Occipital lobe (tissue), 2 donors: ENCODE measurements around the gene COL1A2. TPM values are rescaled to one million over a fixed set of nuclear protein-coding genes. Genes with fewer than 3 reads are reported as not detected.

Experiments
- DNase-seq: peaks from one replicate; lab custom pipeline; 2025; lab: John Stamatoyannopoulos, UW
- total RNA-seq: library from RNA; depleted of rRNA; stranded (reverse); fragments of >200 nt; gene quantifications from one replicate; pipeline ENCODE4 v1.2.3, GENCODE V29; 2014

COL1A2 gene
- total RNA-seq, 1 donor from 2014 or later = 124 TPM

DNA sequence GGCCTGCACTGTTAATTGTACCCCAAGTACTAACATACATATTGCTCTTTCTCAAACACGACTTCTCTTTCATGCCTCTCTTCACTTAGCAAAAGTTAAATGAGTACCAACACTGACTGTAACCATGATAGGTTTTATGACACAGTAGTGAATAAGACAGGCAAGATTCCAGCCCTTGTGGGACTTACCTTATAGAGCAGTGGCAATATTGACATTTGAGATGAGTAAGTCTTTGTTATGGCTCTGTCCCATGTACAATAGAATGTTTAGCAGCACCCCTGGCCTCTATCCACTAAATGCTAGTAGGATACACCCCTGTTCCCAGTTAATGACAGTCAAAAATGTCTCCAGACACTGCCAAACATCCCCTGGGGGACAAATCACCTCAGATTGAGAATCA lies 11.9 kb upstream of the COL1A2 start:
- DNase-seq = no peak

DNA sequence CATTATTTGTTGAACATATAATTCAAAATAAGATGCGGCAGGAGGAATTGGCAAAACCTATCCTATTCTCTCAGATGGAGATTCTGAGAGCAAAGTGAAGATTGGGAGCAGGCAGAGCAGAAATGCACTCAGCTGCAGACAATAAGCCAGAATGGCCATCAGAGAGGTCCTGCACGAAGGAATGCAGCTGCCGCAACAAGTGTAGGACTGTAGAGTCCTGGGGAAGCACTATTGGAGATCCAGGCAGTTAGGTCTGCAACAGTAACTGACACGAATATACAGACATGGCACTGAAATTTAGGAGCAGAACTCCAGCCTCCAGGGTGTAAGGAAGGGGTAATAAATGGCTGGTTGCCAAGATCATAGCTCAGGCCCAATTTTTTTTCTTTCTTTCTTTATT lies 10.4 kb upstream of the COL1A2 start:
- DNase-seq = no peak

DNA sequence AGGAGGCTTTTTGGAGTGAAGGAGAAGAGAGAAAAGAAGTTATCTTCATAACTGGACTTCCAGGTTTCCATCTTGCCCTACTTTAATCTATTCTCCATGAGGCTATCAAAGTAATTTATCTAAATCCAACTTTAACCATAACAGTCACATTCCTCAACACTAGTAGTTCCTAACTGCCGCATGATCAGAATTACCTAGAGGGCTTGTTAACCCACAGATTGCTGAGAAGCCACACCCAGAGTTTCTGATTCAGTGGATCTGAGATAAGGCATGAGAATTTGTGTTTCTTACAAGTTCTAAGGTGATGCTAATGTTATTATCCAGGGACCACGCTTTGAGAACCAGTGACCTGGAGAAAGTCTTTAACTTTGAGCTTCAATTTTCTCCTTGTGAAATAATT lies 8.3 kb upstream of the COL1A2 start:
- DNase-seq = no peak

DNA sequence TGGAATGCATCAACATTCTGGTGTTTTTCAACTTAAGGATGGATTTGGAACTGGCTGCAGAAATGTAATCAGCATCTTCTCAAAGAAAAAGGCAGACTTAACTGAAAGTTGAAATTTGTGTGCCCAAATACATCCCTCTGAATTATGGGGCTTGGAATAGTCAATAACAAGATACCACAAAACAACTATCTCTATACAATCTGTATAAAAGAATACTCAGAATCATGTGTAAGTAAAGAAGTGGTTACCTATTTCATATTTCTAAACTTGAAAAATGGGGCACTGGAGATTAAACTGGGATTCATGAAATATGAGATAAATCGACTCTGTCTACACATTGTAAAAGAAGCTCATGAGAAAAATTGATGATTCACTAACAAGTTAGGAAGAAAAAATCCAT lies 6.2 kb upstream of the COL1A2 start:
- no peak for DNase-seq

DNA sequence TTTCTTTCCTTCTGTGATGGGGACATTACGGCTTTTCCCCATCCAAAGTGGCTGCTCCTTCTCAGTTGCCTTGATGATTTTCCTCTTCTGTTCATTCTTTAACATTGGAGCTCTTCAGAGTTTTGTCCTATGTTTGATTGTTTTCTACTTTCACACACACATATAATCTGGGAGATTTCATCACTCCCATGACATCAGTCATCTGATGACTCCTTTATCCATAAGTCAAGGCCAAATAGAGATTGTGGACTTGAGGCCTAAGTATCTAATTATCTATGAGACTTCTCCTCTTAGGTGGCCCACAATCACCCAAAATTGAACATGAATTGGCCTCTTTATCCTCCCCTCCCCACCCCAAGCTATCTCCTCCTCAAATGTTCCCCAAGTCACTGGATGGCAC lies 5.3 kb upstream of the COL1A2 start:
- no peak for DNase-seq

DNA sequence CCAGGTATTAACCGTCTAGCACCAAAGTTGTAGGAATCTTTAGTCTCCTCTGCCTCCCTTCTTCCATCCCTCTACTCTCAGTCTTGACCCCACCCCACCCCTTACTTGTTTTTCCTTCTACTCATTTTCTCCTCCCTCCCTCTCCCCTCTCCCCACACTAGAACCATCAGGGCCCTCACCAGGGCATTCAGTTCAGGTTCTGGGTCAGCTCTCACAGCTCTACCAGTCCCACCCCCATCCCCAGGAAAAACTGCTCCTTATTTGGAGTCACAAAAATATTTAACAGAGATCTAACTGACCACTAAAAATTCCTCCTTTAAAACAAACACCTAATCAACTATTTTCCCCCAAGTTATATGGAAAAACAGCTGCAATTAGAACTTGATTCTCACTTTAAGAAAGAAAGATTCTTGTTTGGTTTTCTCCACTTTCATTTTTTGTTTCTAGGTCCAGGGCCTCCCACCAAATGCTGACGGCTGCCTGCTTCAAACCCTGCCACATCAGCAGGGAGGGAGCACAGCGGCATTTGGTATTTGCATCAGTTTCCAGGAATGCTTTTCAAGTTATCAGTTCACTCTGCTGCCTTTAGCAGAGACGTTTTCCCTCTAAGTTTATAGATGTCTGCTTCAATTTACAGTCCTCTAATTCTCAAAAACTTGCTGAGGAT lies 2.8 kb upstream of the COL1A2 start:
- DNase-seq = no peak

DNA sequence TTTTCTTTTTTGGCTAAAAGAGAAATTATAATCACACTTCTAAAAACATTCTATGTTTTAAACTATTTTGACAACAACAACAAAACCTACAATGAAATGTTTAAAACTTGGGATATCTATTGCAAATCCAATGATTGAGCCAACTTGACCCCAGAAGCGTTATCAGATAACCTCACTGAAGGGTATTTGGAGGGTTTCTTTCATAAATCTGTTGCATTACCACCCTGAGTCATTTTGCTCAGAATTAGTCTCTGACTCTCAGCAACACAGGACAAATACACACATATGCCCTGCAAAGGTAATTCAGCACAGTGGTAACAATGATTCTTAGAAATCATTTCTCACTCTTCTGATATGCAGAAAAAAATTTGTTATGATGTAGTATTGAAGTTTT lies 2.3 kb upstream of the COL1A2 start:
- no peak for DNase-seq

DNA sequence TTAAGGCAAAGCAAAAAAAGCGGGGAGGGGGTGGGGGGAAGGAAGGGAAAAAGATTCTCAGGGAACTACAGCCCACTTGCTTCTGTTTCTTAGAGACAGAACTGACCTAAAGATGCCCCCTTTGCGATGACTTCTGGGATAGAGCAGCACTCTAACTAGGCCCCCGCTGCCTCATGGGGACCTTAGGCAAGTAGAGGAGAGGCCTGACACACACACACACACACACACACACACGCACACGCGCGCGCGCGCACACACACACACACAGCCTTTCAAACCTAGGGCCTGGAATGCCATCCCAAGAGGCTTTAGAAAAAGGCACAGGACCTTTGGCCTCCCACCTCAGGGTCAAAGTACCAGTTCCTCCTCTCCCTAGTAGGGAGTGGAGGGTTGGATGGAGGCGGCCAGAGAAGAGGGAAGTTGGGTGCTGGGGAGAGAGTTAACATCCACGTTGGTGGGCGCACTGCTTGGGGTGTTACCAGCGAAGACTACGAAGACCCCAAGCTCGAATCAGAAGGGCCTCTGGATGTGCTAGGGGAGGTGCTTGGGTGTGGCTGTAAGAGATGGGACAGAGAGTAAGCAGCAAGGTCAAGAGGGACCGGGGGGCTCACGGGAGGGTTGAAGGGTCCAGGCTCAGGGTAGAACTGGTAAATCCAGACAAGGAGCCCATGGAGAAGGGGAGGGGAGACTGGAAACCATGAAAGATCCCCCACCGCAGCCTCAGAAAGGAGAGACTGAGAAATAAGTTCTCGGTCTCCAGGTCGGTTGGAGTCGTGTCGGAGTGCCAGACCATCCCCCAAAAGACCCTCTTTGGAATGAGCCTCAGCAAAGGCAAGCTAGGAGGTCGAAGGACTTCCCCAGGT lies 1.2 kb upstream of the COL1A2 start:
- DNase-seq = no peak

DNA sequence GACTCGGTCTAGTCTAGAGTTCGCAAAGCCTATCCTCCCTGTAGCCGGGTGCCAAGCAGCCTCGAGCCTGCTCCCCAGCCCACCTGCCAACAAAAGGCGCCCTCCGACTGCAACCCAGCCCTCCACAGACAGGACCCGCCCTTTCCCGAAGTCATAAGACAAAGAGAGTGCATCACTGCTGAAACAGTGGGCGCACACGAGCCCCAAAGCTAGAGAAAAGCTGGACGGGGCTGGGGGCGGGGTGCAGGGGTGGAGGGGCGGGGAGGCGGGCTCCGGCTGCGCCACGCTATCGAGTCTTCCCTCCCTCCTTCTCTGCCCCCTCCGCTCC lies 622 bp upstream of the COL1A2 start:
- DNase-seq = no peak

DNA sequence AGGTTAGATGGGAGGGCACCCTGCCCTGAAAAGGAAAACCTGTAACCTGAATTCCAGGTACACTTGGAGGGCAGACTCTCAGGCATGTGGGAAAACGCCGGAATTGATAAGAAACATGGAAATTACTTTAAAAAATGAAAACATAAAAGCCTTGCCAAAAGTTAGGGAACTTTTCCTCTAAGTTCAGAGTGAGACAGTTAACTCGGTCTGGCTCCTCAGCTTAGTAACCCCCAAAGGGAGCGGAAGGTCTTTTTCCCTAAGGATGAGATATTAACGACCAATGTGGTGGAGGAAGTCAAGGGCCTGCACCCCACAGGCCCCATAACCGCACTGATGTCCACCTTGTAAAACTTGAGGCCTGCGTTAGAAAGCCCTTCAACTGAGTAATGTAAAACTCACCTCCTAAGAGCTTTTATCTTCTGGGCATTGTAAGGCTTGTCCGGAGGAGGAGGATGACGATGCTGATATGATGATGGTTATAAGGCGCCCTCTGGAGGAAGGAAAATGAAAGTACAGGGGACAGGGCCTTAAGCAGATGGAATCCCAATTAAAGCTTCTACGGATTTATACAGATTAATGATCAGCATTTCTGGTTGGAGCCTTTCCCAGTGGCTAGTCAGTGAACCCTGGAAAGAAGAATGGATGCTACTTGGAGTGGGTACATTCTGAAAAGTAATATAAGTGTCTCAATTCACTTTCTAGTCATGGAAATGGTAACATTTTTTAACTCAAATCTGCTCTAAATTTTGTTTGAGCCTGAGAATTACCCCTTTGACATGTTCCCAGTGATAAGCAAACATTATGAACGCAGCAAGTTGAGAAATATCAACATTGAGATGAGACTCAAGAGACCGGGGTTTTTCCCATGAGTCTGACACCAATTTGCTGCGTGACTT lies 694 bp downstream of the COL1A2 start:
- DNase-seq = no peak

DNA sequence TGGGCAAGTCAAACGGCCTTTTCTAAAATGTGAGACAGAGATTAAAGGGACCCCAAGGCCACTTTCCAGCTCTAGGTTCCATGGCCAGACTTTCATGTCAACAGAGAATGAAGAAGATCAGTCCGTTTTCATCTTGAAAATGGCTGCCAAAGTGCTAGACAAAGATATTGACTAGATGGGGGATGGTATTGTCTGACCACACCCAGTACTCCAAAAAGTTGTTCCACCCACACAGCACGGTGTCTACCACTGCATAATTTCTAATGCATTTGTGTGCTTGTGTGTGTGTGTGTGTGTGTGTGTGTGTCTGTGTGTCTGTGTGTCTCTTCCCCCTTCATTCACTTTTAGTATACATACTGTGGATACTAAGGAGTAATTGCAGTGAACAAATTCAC lies 1.3 kb downstream of the COL1A2 start:
- DNase-seq = no peak

DNA sequence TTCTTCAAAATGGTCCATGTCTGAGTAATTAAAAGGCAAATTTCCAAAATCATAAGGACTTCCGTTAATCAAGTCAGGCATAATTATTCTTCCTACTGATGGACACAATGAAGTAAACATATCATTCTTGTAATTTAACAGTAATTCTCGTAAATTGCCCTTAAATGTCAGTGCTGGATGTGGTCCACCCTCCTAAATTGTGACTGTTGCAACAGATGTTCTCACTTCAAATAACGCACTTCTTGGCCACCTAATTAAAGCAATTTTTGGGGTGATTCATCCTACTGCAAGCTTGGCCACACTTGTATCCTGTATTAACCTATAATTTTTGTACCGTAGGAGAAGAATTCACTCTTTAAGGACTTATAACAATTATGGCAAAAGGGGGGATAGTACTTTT lies 1.9 kb downstream of the COL1A2 start:
- no peak for DNase-seq

DNA sequence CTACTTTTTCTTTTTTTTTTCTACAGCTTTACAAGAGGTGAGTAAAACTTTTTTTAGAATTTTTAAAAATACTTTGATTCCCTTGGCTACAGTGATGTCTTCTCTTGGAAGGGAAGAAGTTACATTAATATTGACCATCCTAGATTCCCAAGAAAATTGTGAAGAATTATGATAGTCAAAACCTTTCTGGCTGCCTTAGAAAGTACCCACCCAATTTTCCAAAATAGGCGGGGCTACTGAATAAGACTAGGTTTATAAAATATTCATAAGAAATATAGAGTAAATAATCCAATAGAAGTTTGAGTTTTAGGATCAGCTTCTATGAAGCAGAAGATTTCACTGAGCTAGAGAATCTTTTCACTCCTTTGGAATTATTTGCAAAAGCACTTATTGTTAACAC lies 3.0 kb downstream of the COL1A2 start:
- DNase-seq = no peak

DNA sequence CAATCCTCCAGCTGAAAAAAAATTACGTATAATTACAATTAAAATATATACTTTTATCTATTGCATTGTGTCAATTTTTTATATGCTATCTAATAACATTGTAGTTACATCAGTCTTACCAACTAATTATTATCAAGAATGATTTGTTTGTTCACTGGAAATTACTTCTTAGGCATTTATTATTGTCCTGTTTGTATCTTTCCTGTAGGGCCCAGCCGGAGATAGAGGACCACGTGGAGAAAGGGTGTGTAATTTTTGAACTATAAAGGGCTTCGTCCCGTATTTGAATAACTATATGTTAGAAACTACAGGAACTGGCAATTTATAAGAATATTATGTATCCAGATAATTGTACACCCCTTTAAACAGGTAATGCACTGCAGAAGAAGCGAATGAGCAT lies 4.1 kb downstream of the COL1A2 start:
- DNase-seq = no peak

DNA sequence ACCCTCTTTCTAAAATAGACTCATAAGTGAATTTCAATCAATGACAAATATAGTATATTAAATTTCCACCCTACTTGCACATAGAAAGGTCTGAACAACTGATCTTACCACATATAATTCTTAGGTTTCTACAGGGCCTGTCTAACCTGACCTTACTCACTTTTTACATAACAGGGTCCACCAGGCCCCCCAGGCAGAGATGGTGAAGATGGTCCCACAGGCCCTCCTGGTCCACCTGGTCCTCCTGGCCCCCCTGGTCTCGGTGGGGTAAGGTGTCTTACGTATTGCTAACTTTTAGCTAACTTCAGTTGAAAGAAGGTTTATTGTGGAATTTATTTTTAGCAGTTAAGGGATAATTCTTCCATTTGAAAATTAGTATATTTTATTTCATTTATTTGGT lies 5.3 kb downstream of the COL1A2 start:
- DNase-seq = no peak

DNA sequence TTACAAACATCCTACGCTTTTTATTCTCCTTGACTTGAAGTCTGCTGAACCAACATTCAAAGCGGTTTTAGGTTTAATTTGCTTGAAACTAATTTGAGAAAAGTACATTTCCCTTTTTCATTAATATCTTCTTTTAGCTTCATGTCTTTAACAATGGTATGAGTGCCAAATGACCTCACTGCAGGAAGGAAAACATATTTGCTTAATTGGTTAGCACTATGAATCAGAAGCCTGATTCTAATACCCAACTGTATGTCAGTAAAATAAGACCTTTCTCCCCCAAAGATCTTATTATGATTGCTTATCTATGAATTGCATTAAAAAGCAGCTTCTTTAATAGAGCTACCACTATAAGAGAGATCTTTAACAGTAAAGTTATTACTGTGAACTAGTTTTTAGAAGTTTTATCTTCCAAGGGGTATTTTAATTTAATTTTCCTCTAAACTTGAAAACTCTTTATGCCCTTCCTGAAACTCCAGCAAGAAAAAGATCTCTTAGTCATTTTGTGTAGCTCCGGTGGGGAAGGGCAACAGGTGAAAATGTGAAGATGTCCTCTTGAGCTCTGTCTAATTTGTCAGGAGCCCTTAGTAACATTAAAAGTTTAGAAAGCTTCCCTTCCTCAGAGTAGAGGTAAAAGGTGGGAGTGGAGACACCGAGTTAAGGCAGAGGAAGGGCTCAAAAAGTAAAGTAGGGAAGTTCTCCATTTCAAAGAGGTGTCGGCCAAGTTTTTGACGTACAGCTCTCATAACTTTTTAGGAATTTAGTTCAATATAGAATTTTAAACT lies 6.1 kb downstream of the COL1A2 start:
- DNase-seq = no peak

DNA sequence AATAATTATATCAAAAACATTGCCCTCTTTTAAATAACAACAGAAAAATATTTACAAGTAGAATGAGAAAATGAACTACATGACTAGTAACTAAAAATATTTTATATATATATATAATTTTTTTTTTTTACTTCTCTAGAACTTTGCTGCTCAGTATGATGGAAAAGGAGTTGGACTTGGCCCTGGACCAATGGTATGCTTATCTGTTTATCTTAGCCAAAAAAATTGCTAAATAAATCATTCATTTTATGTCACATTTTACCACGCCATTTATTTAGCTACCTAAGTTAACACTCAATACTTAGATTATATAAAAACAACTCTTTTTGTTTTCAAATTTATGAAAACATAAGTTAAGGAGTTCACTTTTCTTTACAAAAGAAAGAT lies 6.7 kb downstream of the COL1A2 start:
- no peak for DNase-seq

DNA sequence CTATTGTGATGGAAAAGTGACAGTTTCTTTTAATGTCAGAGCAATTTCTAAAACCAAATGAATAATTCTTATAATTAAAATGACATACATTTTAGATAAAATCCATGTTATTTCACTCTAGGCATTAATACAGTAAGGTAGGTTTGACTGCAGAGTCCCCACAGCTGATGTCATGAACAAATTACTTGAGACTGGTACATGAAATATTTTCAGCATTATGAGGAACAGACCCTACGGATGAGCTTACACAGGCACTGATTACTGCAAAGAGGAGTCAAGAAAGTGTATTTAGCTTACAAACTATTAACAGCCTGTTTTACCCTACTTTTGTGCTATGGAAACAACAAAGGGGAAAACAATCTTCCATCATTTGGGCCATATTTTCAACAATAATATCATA lies 8.9 kb downstream of the COL1A2 start:
- no peak for DNase-seq

DNA sequence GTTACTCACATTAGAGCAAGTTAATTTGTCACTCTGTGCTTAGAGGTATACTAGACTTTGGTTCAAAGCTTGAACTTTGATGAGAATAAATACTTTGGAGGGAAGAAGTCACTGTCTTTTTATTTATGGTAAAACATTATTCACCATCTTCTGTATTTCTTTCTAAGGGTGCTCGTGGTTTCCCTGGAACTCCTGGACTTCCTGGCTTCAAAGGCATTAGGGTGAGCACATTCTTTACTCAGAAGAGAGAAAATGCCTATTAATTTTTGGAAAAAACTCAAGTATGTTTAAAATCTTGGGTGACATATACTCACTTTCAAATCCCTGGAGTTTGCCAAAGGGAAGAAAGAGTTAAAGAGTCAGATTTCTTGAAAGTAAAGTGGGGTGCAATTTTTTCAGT lies 10.8 kb downstream of the COL1A2 start:
- DNase-seq = no peak

DNA sequence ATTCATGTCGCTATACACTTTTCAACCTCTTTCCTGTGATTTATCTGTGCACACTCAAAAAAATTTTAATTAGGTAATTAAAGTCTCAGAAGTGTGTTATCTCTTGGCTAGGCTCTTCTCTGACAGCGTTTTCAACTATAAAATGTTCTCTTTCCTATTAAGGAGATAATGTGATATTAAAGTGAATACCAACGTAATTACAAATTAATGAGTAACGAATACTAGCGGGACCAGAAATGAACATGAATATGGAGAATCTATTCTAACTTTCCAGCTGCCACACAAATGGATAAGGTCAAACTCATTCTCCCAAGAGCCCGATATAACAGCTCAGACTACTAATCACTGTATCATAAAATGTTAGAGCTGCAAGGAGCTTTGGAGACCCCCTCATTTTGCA lies 12.0 kb downstream of the COL1A2 start:
- DNase-seq = no peak

DNA sequence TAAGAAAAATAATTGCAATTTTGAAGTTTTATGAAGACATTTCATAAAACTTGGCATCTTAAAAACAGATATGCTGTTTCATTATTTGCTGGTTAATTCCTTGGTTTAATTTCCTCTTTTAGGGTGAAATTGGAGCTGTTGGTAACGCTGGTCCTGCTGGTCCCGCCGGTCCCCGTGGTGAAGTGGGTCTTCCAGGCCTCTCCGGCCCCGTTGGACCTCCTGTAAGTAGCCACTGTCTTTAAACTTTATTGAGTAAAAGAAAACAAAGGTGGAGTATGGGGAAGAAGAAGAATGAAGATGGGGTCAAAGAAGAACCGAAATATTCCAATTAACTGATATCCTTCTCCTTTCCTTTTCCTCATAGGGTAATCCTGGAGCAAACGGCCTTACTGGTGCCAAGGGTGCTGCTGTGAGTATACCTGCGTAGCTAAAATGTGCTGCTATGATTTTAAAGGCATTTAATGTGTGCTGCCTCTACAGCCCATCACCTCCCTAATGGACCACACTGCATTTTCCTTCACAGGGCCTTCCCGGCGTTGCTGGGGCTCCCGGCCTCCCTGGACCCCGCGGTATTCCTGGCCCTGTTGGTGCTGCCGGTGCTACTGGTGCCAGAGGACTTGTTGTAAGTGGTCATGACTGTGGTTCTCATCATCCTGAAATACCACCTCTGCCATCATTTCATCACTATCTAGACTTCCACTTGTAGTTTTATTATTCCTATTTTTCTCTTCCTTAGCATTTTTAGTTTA lies 14.7 kb downstream of the COL1A2 start:
- no peak for DNase-seq
